ENCODE measurements around the gene CDON. TPM values are rescaled to one million over a fixed set of nuclear protein-coding genes. Genes with fewer than 3 reads are reported as not detected.

CDON gene
- total RNA-seq, 1 experiment from 2014 or later = 17.1 TPM

GRCh38 chr11:126035718-126036117, 26.9 kb downstream of the CDON start:
- in situ Hi-C loops (cut with HindIII; ENCODE audit: low pct_unique_long_range_greater_than_20kb, low sequenced_read_pairs) (no loop called here), intact Hi-C loops (cut with micrococcal nuclease; ENCODE audit: unreplicated experiment) (no loop called here)
- DNase-seq (ENCODE audit: low read depth, low spot score) (no peak), ATAC-seq (no peak)
- Histone ChIP-seq H3K4me1 (ENCODE audit: control insufficient read depth, insufficient read depth, low read length) (no peaks in the 10 kb centered on the region), H3K27ac (ENCODE audit: low read length) (no peak overlapping the region), H3K36me3 (ENCODE audit: control insufficient read depth, insufficient read depth, low read length) (no peaks in the 10 kb centered on the region), H3K9me3 (ENCODE audit: control insufficient read depth, insufficient read depth, low read depth, low read length) (no peaks in the 10 kb centered on the region), H3K27me3 (ENCODE audit: control insufficient read depth, insufficient read depth, low read length) (peaks cover 4% of the 10 kb centered on the region; the same call in 1 of the 2 replicates), H3K4me3 (ENCODE audit: low read depth in 2 of 2, low read length in 2 of 2) (no peak overlapping the region)
- TF ChIP-seq REST (IDR thresholded peaks at IDR 0.05; ENCODE audit: insufficient read depth in 1 of 2, low read depth in 2 of 2, low read length in 1 of 2) (no peak), POLR2AphosphoS5 (IDR thresholded peaks at IDR 0.05; ENCODE audit: low read depth, low read length) (no peak), SIN3A (IDR thresholded peaks at IDR 0.05; ENCODE audit: borderline replicate concordance, insufficient read depth, low read depth, low read length) (no peak), CTCF (IDR thresholded peaks at IDR 0.05) (no peak), TCF7L2 (IDR thresholded peaks at IDR 0.05; ENCODE audit: low read depth, low read length) (no peak)
- ChIA-PET POLR2A (no interaction called here), CTCF (no interaction called here)
- BruUV-seq (replicated peaks) = no TSS peak

- BruUV-seq (replicated peaks) = no TSS peak
- CTCF ChIA-PET = no interaction called here
- Histone ChIP-seq H3K36me3 (ENCODE audit: control insufficient read depth, insufficient read depth, low read length) (no peaks in the 10 kb centered on the region), H3K4me3 (ENCODE audit: low read depth in 2 of 2, low read length in 2 of 2) (no peak overlapping the region), H3K27me3 (ENCODE audit: control insufficient read depth, insufficient read depth, low read length) (peaks cover 4% of the 10 kb centered on the region; the same call in 1 of the 2 replicates), H3K27ac (ENCODE audit: low read length) (no peak overlapping the region), H3K9me3 (ENCODE audit: control insufficient read depth, insufficient read depth, low read depth, low read length) (no peaks in the 10 kb centered on the region), H3K4me1 (ENCODE audit: control insufficient read depth, insufficient read depth, low read length) (no peaks in the 10 kb centered on the region)
- ATAC-seq = no peak
- POLR2A ChIA-PET = no interaction called here
- TF ChIP-seq SIN3A (IDR thresholded peaks at IDR 0.05; ENCODE audit: borderline replicate concordance, insufficient read depth, low read depth, low read length) = no peak
- TF ChIP-seq TCF7L2 (IDR thresholded peaks at IDR 0.05; ENCODE audit: low read depth, low read length) = no peak
- no peak for TF ChIP-seq REST (IDR thresholded peaks at IDR 0.05; ENCODE audit: insufficient read depth in 1 of 2, low read depth in 2 of 2, low read length in 1 of 2)
- TF ChIP-seq POLR2AphosphoS5 (IDR thresholded peaks at IDR 0.05; ENCODE audit: low read depth, low read length) = no peak
- no peak for TF ChIP-seq CTCF (IDR thresholded peaks at IDR 0.05)
- intact Hi-C loops (cut with micrococcal nuclease; ENCODE audit: unreplicated experiment) = no loop called here
- no peak for DNase-seq (ENCODE audit: low read depth, low spot score)
- in situ Hi-C loops (cut with HindIII; ENCODE audit: low pct_unique_long_range_greater_than_20kb, low sequenced_read_pairs) = no loop called here
Observed at GRCh38 chr11:126034933-126035425, 27.7 kb downstream of the CDON start.

Data from Panc1 (cell line).